GM23248 (cell line): Measurements from ENCODE around the gene PFKFB1.

ENCODE experiments used
- EZH2 ChIP-seq: fragments of 200-600 bp; sonication (generic); IDR thresholded peaks from 2 replicates; pipeline ENCODE4 v1.6.1; 2018; ENCODE audit warnings: antibody characterized with exemption, mild to moderate bottlenecking; ENCODE audit not compliant: insufficient read depth, poor library complexity, severe bottlenecking
- EZH2phosphoT487 ChIP-seq: fragments of 200-600 bp; sonication (generic); IDR thresholded peaks from 2 replicates; pipeline ENCODE4 v1.6.1; 2018; ENCODE audit warnings: antibody characterized with exemption, moderate library complexity, mild to moderate bottlenecking, low read depth; ENCODE audit not compliant: insufficient read depth

- TF ChIP-seq EZH2: no peak
- TF ChIP-seq EZH2phosphoT487: no peak
Measured at GRCh38 chrX:54930291-54931049, 63.5 kb downstream of the PFKFB1 start.
